ENCODE results near the gene ARPC5. TPM values are rescaled to one million over a fixed set of nuclear protein-coding genes. Genes with fewer than 3 reads are reported as not detected.

ARPC5 gene
- total RNA-seq, 4 donors from 2014 or later = 59.7 to 202 (median 102) TPM

GRCh38 chr1:183582021-183582713, 53.4 kb downstream of the ARPC5 start:
- TF ChIP-seq CTCF (IDR thresholded peaks at IDR 0.05; ENCODE audit: low read depth) = no peak

- TF ChIP-seq CTCF (IDR thresholded peaks at IDR 0.05; ENCODE audit: low read depth) = no peak
Observed at GRCh38 chr1:183580281-183580682, 55.3 kb downstream of the ARPC5 start.

DNA sequence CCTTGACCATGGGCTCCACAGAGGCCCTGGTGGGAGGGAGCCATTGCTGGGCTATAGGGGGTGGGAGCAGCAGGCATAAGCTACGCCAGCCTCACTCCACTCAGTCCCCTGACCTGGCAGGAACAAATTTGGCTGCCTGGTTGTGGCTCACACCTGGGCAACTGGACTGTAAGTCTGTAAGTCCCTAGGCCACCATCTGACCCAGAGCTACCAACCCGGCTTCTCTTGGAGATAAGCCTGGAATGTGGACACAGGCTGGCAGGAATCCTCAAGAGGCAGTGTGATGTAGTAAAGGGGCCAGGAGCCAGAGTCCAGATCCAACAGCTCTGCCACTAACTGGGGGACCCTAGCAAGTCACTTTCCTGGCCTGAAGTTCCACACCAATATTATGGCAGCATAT, 56.7 kb downstream of the ARPC5 start:
- no peak for TF ChIP-seq CTCF (IDR thresholded peaks at IDR 0.05; ENCODE audit: low read depth)

DNA sequence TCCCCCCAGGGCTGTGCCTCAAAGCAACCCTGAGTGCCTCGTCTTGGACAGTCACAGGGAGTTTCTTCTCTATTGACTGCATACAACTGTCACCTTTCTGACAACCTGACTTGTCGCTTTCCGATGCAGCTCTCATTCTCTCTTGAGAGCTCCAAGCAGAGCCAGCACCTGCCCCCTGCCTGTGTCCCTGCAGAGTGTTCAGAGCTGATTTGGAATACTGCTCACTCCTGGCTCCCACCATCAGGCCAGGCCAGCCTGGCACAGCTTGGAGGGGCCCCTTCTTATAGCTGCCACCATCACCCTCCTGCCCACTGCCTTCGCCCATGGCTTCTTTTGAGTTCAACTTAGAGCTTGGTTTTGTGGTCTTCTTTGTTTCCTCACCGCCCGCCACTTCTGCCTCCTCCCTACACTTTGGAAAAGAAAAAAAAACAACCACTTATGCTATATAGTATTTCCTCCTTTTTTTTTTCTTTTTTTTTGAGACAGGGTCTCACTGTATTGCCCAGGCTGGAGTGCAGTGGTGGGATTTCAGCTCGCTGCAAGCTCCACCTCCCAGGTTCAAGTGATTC, 57.6 kb downstream of the ARPC5 start:
- TF ChIP-seq CTCF (IDR thresholded peaks at IDR 0.05; ENCODE audit: low read depth) = no peak

- TF ChIP-seq CTCF (IDR thresholded peaks at IDR 0.05; ENCODE audit: low read depth) = no peak
Observed at GRCh38 chr1:183576537-183576936, 59.0 kb downstream of the ARPC5 start.

- no peak for TF ChIP-seq CTCF (IDR thresholded peaks at IDR 0.05; ENCODE audit: low read depth)
Observed at GRCh38 chr1:183575606-183576005, 60.0 kb downstream of the ARPC5 start.

- no peak for TF ChIP-seq CTCF (IDR thresholded peaks at IDR 0.05; ENCODE audit: low read depth)
Observed at GRCh38 chr1:183572721-183573120, 62.9 kb downstream of the ARPC5 start.

Data from subcutaneous adipose tissue (tissue), 4 donors.